Esophagus squamous epithelium (tissue), 4 donors: ENCODE measurements around the gene CENPI.

ENCODE experiments used
- POLR2A ChIP-seq, 4 donors: fragments of 450-650 bp; IDR thresholded peaks; one replicate each; pipeline ENCODE4 v1.6.1; 2017; ENCODE audit warnings: antibody characterized with exemption in 4 of 4, mild to moderate bottlenecking in 4 of 4, moderate library complexity in 3 of 4
- TF ChIP-seq, protein P1 (sequence below), 6 experiments: fragments of 450-650 bp in 4 of 6; fragments of 200-600 bp in 2 of 6; sonication (generic) in 2 of 6; IDR thresholded peaks; one replicate each; pipeline ENCODE4 v1.5.1; 2016 to 2019; ENCODE audit warnings: antibody characterized with exemption in 6 of 6, mild to moderate bottlenecking in 4 of 6, moderate library complexity in 4 of 6

DNA sequence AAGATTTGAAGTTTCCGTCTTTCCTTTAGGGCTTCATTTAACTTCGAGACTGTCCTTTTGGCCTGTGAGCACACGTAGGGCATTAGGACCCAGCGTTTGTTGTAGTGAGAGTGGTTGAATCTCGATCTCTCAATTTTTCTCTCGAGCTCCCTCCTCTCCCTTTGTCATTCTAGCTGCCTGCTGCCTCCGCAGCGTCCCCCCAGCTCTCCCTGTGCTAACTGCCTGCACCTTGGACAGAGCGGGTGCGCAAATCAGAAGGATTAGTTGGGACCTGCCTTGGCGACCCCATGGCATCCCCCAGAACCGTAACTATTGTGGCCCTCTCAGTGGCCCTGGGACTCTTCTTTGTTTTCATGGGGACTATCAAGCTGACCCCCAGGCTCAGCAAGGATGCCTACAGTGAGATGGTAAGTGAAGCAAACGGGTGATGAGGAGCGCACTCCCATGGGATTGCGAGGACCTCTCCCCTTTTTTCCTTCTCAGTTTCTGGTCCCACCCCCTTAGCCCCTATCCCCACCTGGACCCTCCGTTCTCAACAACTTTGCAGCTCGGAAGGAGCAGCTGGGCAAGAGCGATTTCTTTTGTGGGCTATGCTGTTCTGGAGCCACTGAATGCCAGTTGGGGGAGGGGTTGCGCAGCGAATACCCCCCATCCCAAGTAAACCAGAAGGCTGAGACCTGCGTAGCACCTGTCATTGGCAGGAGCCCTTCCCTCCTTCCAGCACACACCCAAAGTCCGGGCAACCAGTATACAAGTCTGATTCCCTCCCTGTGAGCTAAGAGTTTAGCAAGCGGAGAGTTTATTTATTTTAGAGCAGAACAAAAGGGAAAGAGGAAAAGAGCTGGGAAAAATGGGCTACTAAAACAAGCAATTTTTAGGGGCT is 19.0 kb upstream of the CENPI start, which contains the start of gene TMEM35A:
- TF ChIP-seq, protein P1, sequence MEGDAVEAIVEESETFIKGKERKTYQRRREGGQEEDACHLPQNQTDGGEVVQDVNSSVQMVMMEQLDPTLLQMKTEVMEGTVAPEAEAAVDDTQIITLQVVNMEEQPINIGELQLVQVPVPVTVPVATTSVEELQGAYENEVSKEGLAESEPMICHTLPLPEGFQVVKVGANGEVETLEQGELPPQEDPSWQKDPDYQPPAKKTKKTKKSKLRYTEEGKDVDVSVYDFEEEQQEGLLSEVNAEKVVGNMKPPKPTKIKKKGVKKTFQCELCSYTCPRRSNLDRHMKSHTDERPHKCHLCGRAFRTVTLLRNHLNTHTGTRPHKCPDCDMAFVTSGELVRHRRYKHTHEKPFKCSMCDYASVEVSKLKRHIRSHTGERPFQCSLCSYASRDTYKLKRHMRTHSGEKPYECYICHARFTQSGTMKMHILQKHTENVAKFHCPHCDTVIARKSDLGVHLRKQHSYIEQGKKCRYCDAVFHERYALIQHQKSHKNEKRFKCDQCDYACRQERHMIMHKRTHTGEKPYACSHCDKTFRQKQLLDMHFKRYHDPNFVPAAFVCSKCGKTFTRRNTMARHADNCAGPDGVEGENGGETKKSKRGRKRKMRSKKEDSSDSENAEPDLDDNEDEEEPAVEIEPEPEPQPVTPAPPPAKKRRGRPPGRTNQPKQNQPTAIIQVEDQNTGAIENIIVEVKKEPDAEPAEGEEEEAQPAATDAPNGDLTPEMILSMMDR (IDR thresholded peaks at IDR 0.05) = no peak
- no peak for TF ChIP-seq POLR2A (IDR thresholded peaks at IDR 0.05)
